Measurements from ENCODE around the gene OSBPL2.
A peak's percentile ranks its signal among the peaks of the same experiment; 100 is the strongest.

The OSBPL2 gene

DNA sequence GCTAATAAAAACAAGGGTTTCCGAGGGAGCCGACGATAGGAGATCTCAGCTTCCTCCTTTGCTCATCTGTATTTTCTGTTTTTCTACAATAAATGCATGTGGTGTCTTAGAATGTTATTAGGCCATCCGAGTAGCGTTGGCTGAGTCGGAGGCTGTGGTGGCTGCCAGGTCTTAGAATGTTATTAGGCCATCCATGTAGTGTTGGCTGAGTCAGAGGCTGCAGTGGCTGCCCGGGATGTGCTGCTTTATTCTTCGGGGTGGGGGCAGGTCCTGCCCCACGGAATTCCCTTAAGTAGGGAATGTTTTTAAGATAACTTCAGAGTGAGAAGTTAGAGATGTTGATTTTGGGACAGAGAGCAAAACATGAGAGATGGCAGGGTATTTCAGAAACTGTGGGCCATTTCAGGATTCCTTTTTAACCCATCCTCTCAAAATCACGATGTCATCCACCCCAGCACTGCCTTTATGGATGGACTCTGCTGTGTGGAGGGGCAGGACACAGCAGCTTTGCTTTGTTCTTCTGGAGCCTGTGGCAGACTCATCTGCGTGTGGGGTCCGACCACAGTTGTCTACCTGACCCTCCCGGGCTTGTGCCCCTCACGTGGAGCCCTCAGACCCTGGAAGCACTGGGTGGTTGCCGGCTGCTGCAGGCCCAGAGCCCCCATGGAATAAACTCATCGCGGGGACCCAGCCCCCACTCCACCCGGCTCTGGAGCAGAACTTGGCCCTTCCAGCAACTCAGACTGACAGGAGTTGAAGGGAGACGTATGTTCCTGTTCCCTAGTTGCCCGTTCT is 20.4 kb downstream of the OSBPL2 start:
- no peak for DNase-seq (ENCODE audit: low spot score)

DNA sequence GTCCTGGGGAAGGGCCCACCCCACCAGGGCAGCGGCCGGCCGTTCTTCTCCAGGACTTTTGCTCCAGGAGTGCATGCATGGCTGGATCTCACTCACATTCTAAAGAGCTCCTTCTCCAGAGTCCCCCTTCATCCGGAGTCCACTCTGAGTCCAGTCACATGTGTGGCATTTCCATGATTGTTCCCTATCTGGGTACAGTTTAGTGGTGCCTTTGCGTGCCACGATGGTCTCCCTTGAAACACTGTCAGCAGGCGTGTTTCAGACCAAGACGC is 20.9 kb downstream of the OSBPL2 start:
- no peak for DNase-seq (ENCODE audit: low spot score)

DNA sequence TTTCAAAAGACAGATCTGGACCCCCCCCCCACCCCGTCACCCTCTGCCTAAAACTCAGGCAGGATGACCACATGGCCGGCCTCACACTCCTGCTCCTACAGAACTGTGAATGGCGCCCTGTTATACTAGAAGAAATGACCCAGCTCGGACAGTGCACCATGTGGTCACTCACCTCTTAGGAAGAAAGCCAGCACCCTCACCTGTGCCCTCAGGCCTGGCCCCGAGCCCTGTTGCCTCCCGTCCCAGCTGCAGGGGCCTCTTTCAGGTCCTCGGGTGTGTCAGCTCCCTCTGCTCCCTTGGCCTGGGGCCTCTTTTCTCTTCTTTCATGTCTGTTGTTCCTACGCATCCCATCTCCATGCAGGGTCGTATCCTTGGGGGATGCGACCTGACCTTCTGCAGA is 23.7 kb downstream of the OSBPL2 start:
- no peak for DNase-seq (ENCODE audit: low spot score)

DNA sequence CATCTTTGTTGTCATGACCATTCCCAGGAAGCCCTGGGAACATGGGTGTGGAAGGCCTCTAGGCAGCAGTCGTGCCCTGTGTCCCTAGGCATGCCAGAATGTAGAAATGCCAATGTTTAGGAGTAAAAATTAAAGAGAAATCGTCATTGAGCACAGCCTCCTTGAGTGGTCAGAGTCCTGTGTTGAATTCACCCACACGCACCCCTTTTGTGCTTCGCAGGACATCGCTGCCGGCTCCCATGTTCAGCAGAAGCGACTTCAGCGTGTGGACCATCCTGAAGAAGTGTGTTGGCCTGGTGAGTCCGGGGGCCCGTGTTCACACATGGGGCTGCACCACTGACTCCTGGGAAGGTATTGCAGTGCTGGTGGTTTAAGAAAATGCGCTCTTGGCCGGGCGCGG is 25.1 kb downstream of the OSBPL2 start:
- DNase-seq (ENCODE audit: low spot score) = no peak

DNA sequence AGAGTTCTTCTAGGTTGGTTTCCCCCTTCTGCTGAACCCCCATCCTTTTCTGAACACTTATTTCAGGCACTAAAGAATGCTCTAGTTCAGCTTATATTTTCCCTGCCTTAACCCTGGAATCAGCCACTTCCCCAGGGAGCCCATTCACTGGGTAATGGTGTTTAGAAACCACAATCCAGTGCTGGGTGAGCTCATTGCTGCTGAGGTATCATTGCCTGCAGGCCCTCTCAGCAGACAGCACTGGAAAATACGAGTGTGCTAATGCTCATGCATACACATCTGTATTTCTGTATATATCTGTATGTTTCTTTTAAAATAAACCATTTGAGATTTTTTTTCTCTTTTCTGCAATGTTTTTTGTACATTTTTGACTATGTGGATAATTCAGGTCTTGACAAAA is 27.0 kb downstream of the OSBPL2 start:
- DNase-seq (ENCODE audit: low spot score) = no peak

DNA sequence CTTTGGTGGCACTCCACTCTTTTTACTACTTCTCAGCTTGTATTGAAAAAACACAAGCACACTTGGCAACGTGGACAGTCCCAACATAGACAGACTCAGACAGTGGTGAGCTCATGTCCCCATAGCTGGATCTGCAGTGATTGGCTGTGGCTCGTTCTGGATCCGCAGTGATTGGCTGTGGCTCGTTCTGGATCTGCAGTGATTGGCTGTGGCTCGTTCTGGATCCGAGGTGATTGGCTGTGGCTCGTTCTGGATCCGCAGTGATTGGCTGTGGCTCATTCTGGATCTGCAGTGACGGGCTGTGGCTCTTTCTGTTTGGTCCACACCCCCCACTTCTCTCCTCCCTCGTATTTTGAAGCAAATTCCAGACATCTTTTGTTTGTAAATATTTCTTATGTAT is 28.0 kb downstream of the OSBPL2 start:
- no peak for DNase-seq (ENCODE audit: low spot score)

DNA sequence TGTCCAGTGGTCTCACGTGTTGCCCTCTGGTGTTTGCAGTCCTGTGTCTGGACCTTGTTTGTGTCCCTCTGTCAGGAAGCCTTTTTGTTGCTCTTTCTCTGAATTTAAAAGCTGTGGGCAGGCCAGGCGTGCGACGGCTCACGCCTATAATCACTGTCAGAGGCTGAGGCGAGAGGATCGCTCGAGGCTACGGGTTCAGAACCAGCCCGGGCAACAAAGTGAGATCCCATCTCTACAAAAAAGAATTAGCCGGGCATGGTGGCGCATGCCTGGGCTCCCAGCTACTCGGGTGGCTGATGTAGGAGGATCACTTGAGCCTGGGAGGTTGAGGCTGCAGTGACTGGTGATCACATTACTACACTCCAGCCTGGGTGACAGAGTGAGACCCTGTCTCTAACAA is 28.5 kb downstream of the OSBPL2 start:
- DNase-seq (ENCODE audit: low spot score) = no peak

DNA sequence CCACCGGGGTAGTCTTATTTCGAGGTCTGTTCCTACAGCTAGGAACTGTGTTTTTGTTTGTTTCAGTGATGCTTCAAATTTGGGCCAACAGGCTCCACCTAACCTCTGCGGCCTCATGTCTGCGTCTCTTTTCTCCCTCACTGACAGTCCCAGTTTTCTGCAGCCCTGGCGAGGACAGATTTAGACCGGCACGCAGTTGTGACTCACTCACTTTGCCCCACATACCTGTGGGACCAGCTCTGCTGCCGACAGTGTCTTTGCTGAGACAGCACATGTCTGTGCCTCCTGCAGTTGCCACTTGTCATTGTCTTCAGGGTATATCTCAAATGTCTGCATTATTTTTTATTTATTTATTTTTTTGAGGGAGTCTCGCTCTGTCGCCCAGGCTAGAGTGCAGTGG is 29.2 kb downstream of the OSBPL2 start:
- no peak for DNase-seq (ENCODE audit: low spot score)

DNA sequence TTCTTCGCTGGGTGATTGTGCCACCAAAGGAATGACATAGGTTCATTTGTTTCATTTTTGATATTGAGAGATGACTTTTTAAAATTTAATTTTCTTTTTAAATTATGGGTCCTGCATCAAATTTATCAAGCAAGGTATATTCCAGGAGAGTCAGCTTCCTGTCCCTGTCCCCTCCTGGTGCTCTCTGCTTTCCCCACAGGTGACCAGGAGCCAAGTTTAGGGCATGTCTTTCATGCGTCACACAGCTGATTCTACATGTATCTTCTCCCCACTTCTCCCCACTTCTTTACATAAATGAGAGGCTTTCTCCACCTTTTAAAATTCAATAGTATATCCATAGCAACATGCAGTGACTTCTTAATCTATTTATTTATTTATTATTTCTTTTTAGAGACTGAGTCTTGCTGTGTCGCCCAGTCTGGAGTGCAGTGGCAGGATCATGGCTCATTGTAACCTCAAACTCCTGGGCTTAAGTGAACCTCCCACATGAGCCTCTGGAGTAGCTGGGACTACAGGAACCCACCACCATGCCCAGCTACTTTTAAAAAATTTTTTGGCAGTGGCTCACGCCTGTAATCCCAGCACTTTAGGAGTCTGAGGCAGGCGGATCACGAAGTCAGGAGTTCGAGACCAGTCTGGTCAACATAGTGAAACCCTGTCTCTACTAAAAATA is 30.0 kb downstream of the OSBPL2 start:
- DNase-seq (ENCODE audit: low spot score) = no peak

DNA sequence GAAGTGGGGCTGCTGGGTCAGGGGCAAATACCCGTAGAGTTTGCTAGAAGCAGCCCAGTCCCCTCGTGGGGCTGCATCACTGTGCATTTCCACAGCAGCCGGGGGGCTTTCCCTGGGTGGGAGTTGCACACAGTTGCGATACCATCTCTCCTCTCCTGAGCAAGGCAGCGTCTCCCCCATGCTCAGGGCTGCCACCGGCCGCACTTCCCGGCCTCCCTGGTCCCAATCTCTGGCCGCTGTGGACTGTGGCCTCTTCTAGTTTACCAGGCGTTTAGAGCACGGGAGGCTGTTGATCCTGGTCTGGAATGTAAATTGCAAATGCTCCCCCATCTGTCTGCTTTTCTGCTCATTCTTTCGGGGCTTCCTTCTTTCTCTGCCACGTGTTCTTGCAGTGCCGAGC is 31.1 kb downstream of the OSBPL2 start:
- no peak for DNase-seq (ENCODE audit: low spot score)

DNA sequence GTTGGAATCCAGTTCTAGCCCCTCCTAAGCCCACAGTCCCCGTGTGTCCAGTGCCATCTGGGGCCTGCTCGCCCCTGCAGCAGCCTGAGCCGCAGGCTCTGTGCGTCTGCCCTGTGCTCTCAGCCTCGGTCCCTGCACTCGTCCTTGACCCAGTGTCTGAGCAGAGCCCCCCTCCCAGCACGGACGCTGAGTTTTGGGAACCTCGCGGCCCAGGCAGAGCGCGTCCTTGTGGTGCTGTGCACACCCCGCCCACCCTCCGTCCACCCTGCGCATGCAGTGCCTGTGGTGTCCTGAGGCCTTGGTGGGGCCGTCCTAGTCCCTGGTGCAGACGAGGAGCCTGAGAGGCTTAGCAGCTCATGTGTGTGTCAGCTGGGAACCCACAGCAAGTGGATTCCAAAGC is 31.6 kb downstream of the OSBPL2 start:
- no peak for DNase-seq (ENCODE audit: low spot score)

DNA sequence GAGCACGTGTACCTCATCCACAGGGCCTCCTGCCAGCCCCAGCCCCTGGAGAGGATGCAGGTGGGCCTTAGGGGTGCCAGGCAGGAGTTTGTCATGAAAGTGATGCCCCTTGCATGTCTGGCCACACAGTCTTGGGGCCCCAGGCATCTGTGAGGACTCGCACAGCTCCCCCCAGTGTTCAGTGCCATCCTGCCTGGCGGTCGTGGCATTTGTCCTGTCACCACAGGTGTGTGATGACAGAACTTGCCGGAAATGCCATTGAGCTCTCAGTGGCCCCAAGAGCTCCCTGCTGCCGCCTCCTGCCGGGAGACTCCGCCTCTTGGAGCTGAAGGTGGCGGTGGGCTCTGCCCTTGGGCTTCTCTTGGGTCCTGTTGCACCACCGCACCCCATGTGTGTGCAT is 33.9 kb downstream of the OSBPL2 start:
- DNase-seq (ENCODE audit: low spot score) = no peak

DNA sequence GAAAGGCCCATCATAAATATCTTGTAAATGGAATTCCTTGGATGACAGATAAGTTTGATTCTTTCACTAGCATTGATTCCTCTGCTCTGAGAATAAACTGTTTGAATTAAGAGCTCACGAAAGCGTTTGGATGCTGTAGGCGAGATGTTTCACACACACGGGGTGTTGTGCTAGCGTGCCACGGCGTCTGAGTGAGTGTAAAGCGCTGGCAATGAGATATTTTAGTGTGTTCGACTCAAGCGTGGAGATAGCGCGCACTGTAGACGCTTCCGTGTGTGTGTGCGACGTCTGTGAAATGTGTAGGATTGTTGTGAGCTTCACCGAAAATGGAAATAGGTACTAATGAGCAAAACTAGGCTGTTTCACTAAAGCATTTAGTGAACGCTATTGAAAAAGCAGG is 35.1 kb downstream of the OSBPL2 start:
- no peak for DNase-seq (ENCODE audit: low spot score)

DNA sequence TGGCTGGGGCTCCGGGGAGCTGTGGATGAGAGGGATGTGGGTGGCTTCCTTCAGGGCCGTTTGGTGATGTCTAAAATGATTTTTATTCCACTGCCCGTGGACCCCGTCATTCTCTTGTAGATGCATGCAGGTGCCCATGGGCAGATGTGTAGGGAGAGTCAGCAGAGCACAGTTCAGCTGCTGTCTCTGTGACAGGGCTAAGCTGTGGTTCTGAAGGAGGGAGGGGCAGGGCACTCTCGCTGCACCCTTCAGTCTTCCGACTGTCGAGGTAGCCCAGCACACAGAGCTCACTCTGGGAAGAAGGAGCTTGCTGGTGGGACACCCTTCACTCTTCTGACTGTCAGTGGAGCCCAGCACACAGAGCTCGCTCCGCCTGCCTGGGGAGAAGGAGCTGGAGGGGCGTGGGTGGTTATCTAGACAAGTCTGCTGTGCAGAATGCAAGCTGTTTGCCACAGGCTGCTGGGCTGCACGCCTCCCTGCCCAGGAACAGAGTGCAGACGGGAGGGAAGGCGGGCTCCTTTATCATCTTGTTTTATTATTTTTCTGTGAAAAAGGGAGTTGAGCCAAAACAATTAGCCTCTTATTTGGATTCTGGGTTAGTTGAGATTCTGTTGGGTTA is 36.1 kb downstream of the OSBPL2 start:
- DNase-seq (ENCODE audit: low spot score) = peak; percentile 65

DNA sequence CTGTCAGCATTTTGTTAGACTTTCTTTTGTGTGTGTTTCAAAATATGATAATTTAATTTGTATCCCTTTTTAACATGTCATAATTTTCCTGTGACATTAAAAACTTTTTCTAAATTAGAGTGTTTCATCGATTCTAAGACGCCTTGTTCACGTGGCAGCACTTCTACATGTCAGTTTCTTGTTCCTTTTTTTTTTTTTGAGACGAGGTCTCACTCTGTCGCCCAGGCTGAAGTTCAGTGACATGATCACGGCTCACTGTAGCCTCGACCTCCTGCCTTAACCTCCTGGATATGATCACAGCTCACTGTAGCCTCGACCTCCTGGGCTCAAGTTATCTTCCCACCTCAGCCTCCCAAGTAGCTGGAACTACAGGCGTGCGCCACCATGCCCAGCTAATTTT is 36.9 kb downstream of the OSBPL2 start:
- DNase-seq (ENCODE audit: low spot score) = no peak

DNA sequence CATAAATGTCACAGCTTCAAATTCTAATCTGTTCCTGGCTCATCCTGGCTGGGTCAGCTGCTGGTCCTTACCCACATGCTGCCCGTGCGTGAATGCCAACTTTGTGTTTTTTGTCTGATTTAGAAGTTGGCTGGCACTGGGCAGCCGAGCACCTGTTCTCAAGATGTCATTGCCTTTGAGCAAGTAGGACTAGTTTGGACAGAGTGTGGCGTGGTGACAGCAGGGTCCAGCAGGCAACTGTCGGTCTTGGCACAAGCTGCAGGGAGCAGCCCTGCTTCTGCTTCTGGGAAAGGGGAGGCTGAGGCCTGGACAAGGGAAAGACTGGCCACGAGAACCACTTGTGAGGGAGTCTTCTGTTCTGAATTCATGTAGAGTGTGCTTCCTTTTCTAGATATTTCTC is 38.1 kb downstream of the OSBPL2 start:
- no peak for DNase-seq (ENCODE audit: low spot score)

DNA sequence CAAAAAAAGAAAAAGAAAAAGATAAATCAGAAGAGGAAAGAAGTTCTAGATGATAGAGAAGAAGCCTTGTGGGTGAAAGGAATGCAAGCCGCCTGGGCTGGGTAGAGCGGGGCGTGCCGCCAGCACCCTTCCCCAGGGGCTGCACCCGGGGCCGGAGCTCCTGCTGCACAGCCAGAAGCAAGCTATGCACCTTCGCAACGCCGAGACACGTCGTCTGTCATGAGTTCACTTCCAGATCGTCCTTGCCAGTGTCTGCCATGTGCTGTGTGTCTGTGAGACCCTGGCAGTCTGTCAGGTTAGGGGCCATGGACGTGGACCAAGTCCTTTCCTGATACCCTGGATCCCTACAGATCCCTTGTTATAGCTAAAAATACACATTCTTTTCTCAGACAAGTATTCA is 38.9 kb downstream of the OSBPL2 start:
- DNase-seq (ENCODE audit: low spot score) = no peak

DNA sequence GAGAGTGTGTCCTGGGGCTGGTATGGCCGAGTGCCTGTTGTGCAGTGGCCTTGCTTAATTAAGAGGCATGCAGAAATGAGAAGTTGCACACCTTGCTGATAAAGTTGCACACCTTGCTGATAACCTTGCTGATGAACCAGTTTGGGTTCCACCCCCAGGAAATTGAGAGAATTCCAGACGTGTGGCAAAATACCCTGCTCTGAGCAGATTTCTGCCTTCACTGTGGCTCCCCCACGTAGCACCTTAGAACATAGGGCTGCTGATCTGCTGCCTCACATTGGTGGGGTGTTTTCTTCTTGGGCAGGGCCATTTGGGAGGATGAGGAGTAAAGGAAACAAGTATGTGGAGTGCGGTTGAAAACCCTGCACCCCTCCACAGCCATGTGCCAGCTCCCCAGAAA is 42.0 kb downstream of the OSBPL2 start:
- no peak for DNase-seq (ENCODE audit: low spot score)

DNA sequence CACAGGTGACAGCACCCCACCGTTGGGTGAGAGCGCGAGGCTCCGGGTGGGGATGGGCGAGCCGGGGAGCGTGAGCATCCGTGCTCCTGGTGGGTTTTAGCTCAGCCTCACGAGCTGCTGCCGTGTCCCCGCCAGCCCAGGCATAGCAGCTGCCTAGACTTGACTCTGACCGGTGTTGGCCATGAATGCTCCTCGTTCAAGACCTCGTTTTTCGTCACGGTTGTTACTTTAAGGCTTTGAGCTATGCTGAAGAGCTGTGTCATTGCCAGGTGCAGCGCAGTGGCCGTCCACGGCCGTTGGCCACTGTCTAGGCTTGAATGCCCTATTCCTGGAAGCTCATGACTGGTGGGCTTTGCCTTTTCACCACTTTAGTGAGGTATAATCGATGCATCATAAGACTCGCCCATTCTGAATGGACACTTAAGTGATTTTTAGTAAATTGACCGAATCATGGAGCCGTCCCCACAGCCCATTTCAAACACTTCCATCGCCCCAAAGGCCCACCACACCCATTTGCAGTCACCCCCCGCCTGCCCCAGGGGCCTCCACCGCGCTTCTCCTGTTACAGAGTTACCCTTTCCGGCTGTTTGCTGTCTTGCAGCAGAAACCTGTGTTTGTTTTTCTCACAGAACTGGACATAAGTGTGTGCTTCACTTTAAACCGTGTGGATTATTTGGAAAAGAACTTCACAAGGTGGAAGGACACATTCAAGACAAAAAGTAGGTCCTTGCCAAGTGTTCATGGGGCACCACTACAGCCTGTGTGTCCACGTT is 43.0 kb downstream of the OSBPL2 start:
- DNase-seq (ENCODE audit: low spot score) = no peak

DNA sequence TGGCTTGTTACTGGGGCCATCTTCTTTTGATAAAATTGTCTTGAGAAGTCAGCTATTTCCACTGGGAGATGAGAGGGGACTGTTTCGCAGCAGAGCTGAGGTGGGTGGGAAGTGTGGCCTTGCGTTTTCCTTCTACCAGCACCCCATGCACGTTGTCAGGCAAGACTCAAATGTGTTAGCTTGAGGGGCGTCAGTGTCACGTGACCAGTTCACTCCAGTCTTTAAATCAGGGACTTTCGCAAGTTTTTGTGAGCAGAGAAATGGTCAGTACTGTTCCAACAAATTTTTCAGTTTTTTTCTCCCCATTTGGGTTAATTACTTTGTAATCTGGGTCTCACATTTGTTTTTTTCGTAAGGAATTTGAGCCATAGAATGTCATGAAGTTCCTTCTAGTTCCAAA is 43.8 kb downstream of the OSBPL2 start:
- no peak for DNase-seq (ENCODE audit: low spot score)

DNA sequence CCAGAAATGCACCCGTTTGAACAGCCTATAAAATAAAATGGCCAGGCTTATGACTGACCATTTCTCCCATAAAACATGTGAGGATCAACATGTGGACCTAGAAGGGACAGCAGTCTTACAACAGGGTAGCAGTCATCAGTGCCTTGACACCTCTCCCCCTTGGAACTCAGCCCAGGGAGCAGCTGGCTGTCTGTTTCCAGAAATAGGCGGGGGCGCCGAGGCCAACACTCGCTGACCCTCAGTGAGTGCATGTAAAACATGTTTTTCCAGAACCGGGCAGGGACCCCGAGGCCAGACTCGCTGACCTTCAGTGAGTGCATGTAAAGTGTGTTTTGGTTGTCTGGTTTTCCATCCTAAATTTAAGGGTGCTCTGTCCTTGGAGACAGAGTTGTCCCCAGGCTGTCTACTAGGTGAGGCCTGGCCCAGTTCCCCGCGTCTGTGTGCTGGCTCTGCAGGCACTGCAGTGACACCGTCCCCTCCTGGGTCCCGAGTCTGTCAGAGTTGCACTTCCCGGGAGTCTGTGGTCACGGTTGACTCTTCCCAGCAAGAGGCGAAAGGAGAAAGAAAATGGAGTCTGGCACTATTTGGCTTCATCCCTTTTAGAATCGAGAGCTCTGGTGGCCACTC is 44.7 kb downstream of the OSBPL2 start:
- DNase-seq (ENCODE audit: low spot score) = no peak

DNA sequence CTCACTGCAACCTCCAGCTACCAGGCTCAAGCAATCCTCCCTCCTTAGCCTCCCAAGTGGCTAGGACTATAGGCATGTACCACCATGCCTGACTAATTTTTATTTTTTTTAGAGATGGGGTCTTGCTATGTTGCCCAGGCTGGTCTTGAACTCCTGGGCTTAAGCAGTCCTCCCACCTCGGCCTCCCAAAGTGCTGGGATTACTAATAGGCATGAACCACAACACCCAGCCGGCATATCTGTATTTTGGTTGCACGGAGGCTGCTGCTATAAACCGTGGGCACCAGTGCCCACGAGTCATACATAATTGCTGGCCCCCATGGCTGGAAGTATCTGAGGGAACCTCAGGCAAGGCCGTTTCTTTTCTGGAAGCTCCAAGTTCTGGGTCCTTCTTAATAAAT is 46.1 kb downstream of the OSBPL2 start:
- DNase-seq (ENCODE audit: low spot score) = no peak

DNA sequence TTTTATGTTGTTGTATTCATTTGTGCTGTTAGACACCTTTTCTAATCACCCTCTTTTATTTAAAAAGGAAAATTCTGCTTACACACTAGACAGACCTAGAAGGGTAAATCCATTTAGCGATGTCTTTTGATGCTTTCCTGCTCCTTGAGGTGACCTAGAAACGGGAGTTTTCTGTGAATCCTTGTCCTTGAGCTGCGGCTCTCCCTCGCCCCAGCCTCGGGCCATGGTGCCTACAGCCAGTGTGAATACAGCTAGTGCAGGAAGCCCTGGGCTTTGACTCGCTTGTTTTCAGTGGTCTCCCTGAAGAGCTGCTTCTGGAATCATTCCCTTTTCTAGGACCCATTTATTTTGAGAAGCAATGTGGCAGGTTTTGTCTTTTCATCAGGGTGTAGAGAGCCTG is 46.8 kb downstream of the OSBPL2 start:
- no peak for DNase-seq (ENCODE audit: low spot score)
